CD14-positive monocyte (primary cell): ENCODE measurements around the gene HK3. TPM values are rescaled to one million over a fixed set of nuclear protein-coding genes. Genes with fewer than 3 reads are reported as not detected.

Experiments
- DNase-seq, 3 donors: peaks; one replicate each; pipeline ENCODE4 v3.0.0-alpha.2; 2011 to 2022
- H2AFZ ChIP-seq: 2 replicates; pipeline ENCODE4 v1.6.0; 2012; ENCODE audit warnings: mild to moderate bottlenecking, low read depth, low read length, inconsistent platforms; ENCODE audit not compliant: insufficient read depth, poor library complexity, severe bottlenecking
- H3K27ac ChIP-seq, 2 donors: 1 replicate in 1 of 2; 2 replicates in 1 of 2; pipeline ENCODE4 v1.5.1; 2012 to 2013; ENCODE audit warnings: low read length in 2 of 2, control low read depth in 1 of 2, inconsistent platforms in 1 of 2, low read depth in 1 of 2, mild to moderate bottlenecking in 1 of 2
- H3K27me3 ChIP-seq, 2 donors: one replicate each; pipeline versions ENCODE4 v1.6.0 to v1.6.1; 2011 to 2013; ENCODE audit warnings: low read length in 2 of 2; ENCODE audit not compliant: control insufficient read depth in 2 of 2, insufficient read depth in 2 of 2
- H3K36me3 ChIP-seq, 2 donors: replicated peaks in 1 of 2; 1 replicate in 1 of 2; 2 replicates in 1 of 2; pipeline versions ENCODE4 v1.5.1 to v1.6.1; 2012 to 2013; ENCODE audit warnings: low read length in 2 of 2, control low read depth in 1 of 2, inconsistent platforms in 1 of 2, mild to moderate bottlenecking in 1 of 2; ENCODE audit not compliant: insufficient read depth in 2 of 2, control insufficient read depth in 1 of 2
- H3K4me1 ChIP-seq, 2 donors: 1 replicate in 1 of 2; 2 replicates in 1 of 2; pipeline versions ENCODE4 v1.5.1 to v1.6.1; 2012 to 2013; ENCODE audit warnings: low read length in 2 of 2, control low read depth in 1 of 2, inconsistent platforms in 1 of 2, mild to moderate bottlenecking in 1 of 2, moderate library complexity in 1 of 2; ENCODE audit not compliant: insufficient read depth in 2 of 2, control insufficient read depth in 1 of 2
- H3K4me2 ChIP-seq: replicated peaks from 2 replicates; pipeline ENCODE3; 2012; ENCODE audit warnings: low read length, moderate library complexity, mild to moderate bottlenecking; ENCODE audit not compliant: poor library complexity, severe bottlenecking; ENCODE audit errors: extremely low read depth
- H3K4me3 ChIP-seq, 3 experiments: fragments of 200-600 bp in 1 of 3; sonication (generic) in 1 of 3; replicated peaks in 1 of 3; 1 replicate in 2 of 3; 2 replicates in 1 of 3; pipeline ENCODE4 v1.5.1; 2011 to 2013; ENCODE audit warnings: low read length in 3 of 3, mild to moderate bottlenecking in 3 of 3, control low read depth in 2 of 3, low read depth in 2 of 3, inconsistent platforms in 1 of 3, moderate library complexity in 1 of 3
- H3K79me2 ChIP-seq: 2 replicates; pipeline ENCODE4 v1.6.0; 2012; ENCODE audit warnings: mild to moderate bottlenecking, control low read depth, inconsistent platforms, low read length, moderate library complexity; ENCODE audit not compliant: insufficient read depth
- H3K9ac ChIP-seq: 2 replicates; pipeline ENCODE4 v1.6.0; 2017; ENCODE audit warnings: low read length, mild to moderate bottlenecking; ENCODE audit not compliant: insufficient read depth, poor library complexity, severe bottlenecking
- H3K9me3 ChIP-seq, 2 donors: replicated peaks in 1 of 2; 1 replicate in 1 of 2; 2 replicates in 1 of 2; pipeline versions ENCODE4 v1.5.1 to v1.6.1; 2012 to 2013; ENCODE audit warnings: low read length in 2 of 2, control low read depth in 1 of 2; ENCODE audit not compliant: control insufficient read depth in 1 of 2, insufficient read depth in 1 of 2
- H4K20me1 ChIP-seq: 2 replicates; pipeline ENCODE4 v1.6.0; 2012; ENCODE audit warnings: mild to moderate bottlenecking, low read length, control low read depth, moderate library complexity; ENCODE audit not compliant: insufficient read depth
- H3K27ac Mint-ChIP-seq, 7 donors: one replicate each; pipeline ENCODE4 v1.8.0; 2020; ENCODE audit warnings: mild to moderate bottlenecking in 7 of 7, mixed read lengths in 7 of 7, moderate library complexity in 6 of 7, inconsistent platforms in 2 of 7
- H3K27me3 Mint-ChIP-seq, 3 donors: one replicate each; pipeline ENCODE4 v1.8.0; 2021 to 2022; ENCODE audit warnings: low read depth in 3 of 3, mild to moderate bottlenecking in 3 of 3, mixed read lengths in 3 of 3, moderate library complexity in 3 of 3, inconsistent platforms in 1 of 3
- H3K36me3 Mint-ChIP-seq, 2 donors: one replicate each; pipeline ENCODE4 v1.8.0; 2020; ENCODE audit warnings: mixed read lengths in 2 of 2, inconsistent platforms in 1 of 2, mild to moderate bottlenecking in 1 of 2
- H3K4me1 Mint-ChIP-seq: one replicate; pipeline ENCODE4 v1.8.0; 2020; ENCODE audit warnings: mild to moderate bottlenecking, mixed read lengths
- H3K4me3 Mint-ChIP-seq, 2 donors: one replicate each; pipeline ENCODE4 v1.8.0; 2020; ENCODE audit warnings: mild to moderate bottlenecking in 2 of 2, mixed read lengths in 2 of 2, moderate library complexity in 1 of 2
- H3K9me3 Mint-ChIP-seq, 7 donors: one replicate each; pipeline ENCODE4 v1.8.0; 2020 to 2022; ENCODE audit warnings: mixed read lengths in 7 of 7, mild to moderate bottlenecking in 6 of 7, moderate library complexity in 6 of 7, inconsistent platforms in 2 of 7
- WGBS: methylation state at CpG from one replicate; pipeline ENCODE4 v1.1.5; 2013; ENCODE audit warnings: missing lambda C conversion rate; ENCODE audit not compliant: insufficient coverage; 5-methylcytosine and 5-hydroxymethylcytosine counted together
- intact Hi-C, 2 donors: fragments of 100-400 bp; cut with micrococcal nuclease; formaldehyde crosslinking; loops; one replicate each; pipeline versions ENCODE4 v1.15.0 to v1.15.1; 2023
- polyA plus RNA-seq, 3 donors: library from polyadenylated mRNA; depleted of rRNA in 1 of 3; unstranded in 2 of 3; stranded (reverse) in 1 of 3; fragments of 300-500 nt in 2 of 3; fragments of >200 nt in 1 of 3; fragmentation: Illumina TruSeq in 2 of 3; gene quantifications; 1 replicate in 2 of 3; 2 replicates in 1 of 3; pipeline ENCODE4 v1.2.3, GENCODE V29; 2012 to 2021
- TF ChIP-seq, protein P1 (sequence below): fragments of 200-600 bp; IDR thresholded peaks from one replicate; pipeline ENCODE4 v1.8.0; 2022; ENCODE audit warnings: antibody characterized with exemption, mild to moderate bottlenecking

HK3 gene
- polyA plus RNA-seq, 3 donors: 174 to 988 (median 204) TPM

DNA sequence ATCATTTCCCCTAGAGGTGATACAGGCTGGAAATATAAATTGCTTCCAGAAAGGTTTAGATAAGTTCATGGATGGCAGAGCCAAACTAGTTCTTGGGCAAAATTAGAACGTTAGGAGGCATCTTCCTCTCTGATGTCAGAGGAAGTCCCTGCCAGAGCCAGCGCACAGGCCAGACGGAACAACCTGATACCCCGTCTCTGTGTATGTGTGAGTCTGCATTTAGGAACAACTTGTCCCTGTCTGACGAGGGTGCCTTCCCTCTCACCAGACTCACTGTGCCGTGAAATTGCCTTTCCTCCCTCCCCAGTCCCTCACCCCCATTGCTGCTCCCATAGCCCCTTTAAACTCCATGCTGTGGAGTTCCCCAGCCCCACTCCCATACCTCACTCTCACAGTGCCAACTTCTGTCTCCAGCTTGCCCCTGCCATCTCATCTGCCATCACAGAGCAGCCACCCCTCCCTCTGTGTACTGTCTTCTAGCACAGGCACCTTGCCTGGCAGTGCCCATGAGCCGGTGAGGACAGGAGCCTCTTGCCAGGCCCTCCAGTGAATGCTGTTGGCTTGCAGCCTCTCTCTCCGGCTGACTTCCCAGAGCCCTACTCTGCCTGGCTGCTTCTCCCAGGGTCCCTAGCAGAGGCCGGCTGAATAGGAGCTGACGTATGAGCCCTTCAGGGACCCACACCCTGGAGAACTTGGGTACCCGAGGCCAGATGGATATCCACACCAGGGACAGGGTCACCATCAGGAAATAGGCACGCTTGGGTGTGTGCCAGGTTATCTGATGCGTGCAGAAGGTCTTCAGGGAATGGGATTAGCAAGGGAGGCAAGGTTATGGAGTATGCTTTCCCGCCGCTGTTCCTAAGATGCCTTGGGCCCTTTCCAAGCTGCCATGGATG is 62.1 kb downstream of the HK3 start:
- H3K4me3 Mint-ChIP-seq: no peak overlapping the region
- intact Hi-C loops: no loop called here
- Histone ChIP-seq H2AFZ (no peak overlapping the region), H3K9ac (no peak overlapping the region), H4K20me1 (no peaks in the 10 kb centered on the region), H3K4me2 (no peak overlapping the region), H3K79me2 (no peaks in the 10 kb centered on the region), H3K9me3 (no peaks in the 10 kb centered on the region), H3K27ac (no peak overlapping the region), H3K4me1 (no peaks in the 10 kb centered on the region), H3K4me3 (no peak overlapping the region), H3K27me3 (no peaks in the 10 kb centered on the region), H3K36me3 (no peaks in the 10 kb centered on the region)
- TF ChIP-seq, protein P1, sequence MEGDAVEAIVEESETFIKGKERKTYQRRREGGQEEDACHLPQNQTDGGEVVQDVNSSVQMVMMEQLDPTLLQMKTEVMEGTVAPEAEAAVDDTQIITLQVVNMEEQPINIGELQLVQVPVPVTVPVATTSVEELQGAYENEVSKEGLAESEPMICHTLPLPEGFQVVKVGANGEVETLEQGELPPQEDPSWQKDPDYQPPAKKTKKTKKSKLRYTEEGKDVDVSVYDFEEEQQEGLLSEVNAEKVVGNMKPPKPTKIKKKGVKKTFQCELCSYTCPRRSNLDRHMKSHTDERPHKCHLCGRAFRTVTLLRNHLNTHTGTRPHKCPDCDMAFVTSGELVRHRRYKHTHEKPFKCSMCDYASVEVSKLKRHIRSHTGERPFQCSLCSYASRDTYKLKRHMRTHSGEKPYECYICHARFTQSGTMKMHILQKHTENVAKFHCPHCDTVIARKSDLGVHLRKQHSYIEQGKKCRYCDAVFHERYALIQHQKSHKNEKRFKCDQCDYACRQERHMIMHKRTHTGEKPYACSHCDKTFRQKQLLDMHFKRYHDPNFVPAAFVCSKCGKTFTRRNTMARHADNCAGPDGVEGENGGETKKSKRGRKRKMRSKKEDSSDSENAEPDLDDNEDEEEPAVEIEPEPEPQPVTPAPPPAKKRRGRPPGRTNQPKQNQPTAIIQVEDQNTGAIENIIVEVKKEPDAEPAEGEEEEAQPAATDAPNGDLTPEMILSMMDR: no peak
- H3K27ac Mint-ChIP-seq: no peak overlapping the region
- no peak for DNase-seq
- H3K9me3 Mint-ChIP-seq: peaks cover 0 to 6% (median 0%) of the 10 kb centered on the region in 7 donors
- no peaks in the 10 kb centered on the region for H3K4me1 Mint-ChIP-seq
- peaks cover 4 to 28% (median 15%) of the 10 kb centered on the region in 3 donors for H3K27me3 Mint-ChIP-seq
- 65% methylated on average over 11 of the region's 15 CpGs for WGBS
- no peaks in the 10 kb centered on the region for H3K36me3 Mint-ChIP-seq

DNA sequence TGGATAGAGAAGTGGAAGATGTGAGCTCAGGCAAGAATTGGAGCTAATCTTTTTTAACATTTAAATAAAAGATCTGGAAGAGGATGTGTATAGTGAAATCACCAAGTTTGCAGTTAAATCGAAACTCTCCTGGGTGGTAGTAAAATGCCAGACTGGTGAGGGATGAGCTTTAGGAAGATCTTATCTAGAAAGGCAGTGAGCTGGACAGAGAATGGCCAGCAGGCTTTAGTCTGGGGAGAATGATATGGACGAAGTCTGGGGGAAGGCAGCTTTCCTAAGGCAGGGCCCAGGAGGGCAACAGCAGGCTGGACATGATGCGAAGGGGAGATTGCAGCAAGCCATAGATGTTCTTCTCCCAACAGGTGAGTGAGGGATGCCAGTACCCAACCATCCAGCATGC is 63.2 kb downstream of the HK3 start:
- H3K27ac ChIP-seq: no peak overlapping the region
- intact Hi-C loops: no loop called here
- H3K4me2 ChIP-seq: no peak overlapping the region
- Mint-ChIP-seq H3K36me3 (no peaks in the 10 kb centered on the region), H3K4me1 (no peaks in the 10 kb centered on the region), H3K9me3 (peaks cover 0 to 6% (median 0%) of the 10 kb centered on the region in 7 donors), H3K27me3 (peaks cover 4 to 28% (median 13%) of the 10 kb centered on the region in 3 donors), H3K27ac (peak overlapping the region in 1 of 7 donors; percentile 42), H3K4me3 (no peak overlapping the region)
- TF ChIP-seq, protein P1: no peak
- H3K4me3 ChIP-seq: no peak overlapping the region
- no peak overlapping the region for H2AFZ ChIP-seq
- H4K20me1 ChIP-seq: no peaks in the 10 kb centered on the region
- whole genome bisulfite sequencing: 89% methylated on average over 3 of the region's 3 CpGs
- no peaks in the 10 kb centered on the region for H3K4me1 ChIP-seq
- no peak overlapping the region for H3K9ac ChIP-seq
- H3K27me3 ChIP-seq: no peaks in the 10 kb centered on the region
- no peaks in the 10 kb centered on the region for H3K79me2 ChIP-seq
- H3K9me3 ChIP-seq: no peaks in the 10 kb centered on the region
- no peaks in the 10 kb centered on the region for H3K36me3 ChIP-seq
- no peak for DNase-seq
